Endothelial cell of umbilical vein (primary cell): ENCODE data around the gene ADI1.

Experiments used
- CTCF ChIP-seq, 2 donors: IDR thresholded peaks; 1 replicate in 1 of 2; 2 replicates in 1 of 2; pipeline ENCODE4 v1.5.1; 2011; ENCODE audit warnings: low read length in 2 of 2, mild to moderate bottlenecking in 2 of 2, moderate library complexity in 2 of 2, control low read depth in 1 of 2, inconsistent platforms in 1 of 2, low read depth in 1 of 2; ENCODE audit not compliant: insufficient read depth in 1 of 2; ENCODE audit errors: extremely low read depth in 1 of 2
- MYC ChIP-seq: IDR thresholded peaks from one replicate; pipeline ENCODE4 v1.6.1; 2011; ENCODE audit warnings: mild to moderate bottlenecking, low read depth, low read length

GRCh38 chr2:3460831-3461800 lies 58.2 kb downstream of the ADI1 start:
- no peak for TF ChIP-seq CTCF (IDR thresholded peaks at IDR 0.05; ENCODE audit: extremely low read depth in 1 of 2, insufficient read depth in 1 of 2, low read depth in 1 of 2, low read length in 2 of 2)
- TF ChIP-seq MYC: no peak
